Activated T-helper 2 cell treated with anti-CD3 and anti-CD28 coated beads, Interferon-gamma antibody, Interleukin-2, Interleukin-4, amounts not matched to agents 10 μg/mL and 5 μg/mL and 100 μg/mL, durations not matched to agents 14 hours and 24 hours and 36 hours (primary cell): ENCODE results near the gene POU3F2. TPM values are rescaled to one million over a fixed set of nuclear protein-coding genes. Genes with fewer than 3 reads are reported as not detected.

ENCODE experiments used
- DNase-seq: peaks from one replicate; pipeline ENCODE4 v3.0.0; 2021; ENCODE audit warnings: low spot score
- H3K27ac Mint-ChIP-seq: one replicate; pipeline ENCODE4 v1.8.0; 2021; ENCODE audit warnings: mixed read lengths
- H3K27me3 Mint-ChIP-seq: one replicate; pipeline ENCODE4 v1.8.0; 2021; ENCODE audit warnings: low read depth, mixed read lengths
- H3K36me3 Mint-ChIP-seq: one replicate; pipeline ENCODE4 v1.8.0; 2021; ENCODE audit warnings: low read depth, mixed read lengths
- H3K4me1 Mint-ChIP-seq: one replicate; pipeline ENCODE4 v1.8.0; 2021; ENCODE audit warnings: low read depth, mixed read lengths
- H3K4me3 Mint-ChIP-seq: one replicate; pipeline ENCODE4 v1.8.0; 2021; ENCODE audit warnings: low read depth, mild to moderate bottlenecking, moderate library complexity, mixed read lengths
- H3K9me3 Mint-ChIP-seq: one replicate; pipeline ENCODE4 v1.8.0; 2021; ENCODE audit warnings: mixed read lengths
- intact Hi-C: fragments of 100-400 bp; cut with micrococcal nuclease; formaldehyde crosslinking; loops from one replicate; pipeline ENCODE4 v1.15.1; 2023
- total RNA-seq: library from RNA; stranded (reverse); gene quantifications from 2 replicates; pipeline ENCODE4 v1.2.3, GENCODE V29; 2022

Gene POU3F2
- total RNA-seq, 1 donor from 2014 or later, result not detected

DNA sequence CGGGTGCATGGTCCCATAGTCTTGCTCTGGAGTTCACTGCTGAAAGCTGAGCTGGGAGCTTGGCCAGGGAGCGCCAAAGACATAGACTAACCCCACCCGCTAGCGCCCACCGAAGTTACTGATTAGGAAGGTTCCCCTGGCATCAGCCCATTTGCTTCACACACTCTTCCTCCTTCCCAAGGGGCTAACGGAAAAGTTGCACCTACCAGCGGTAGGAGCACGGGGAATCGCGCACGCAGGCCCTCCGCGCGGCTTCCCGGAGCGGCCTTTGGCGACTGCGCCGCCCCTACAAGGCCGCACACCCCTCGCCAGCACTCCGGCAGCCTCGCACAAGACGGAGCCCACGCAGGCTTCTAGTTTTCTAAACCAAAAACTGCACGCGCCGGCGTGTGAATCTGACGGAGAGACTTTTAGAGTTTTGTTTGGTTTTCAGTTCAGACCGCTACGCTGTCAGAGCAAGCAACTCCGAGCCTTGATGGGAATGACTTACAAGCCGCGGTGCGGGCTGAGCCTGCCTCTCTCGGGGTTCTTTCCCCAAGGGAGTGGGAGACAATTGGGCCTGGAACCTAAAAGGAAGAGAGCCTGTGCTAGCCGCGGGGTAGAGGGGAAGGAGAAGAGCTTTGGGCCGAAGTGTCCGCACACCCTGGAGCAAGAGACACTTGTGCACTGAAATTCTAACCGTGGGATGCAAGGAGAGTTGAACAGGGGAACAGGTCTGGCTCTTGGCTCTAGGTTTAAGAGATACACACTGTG lies 891 bp upstream of the POU3F2 start:
- Mint-ChIP-seq H3K36me3 (no peaks in the 10 kb centered on the region), H3K9me3 (no peaks in the 10 kb centered on the region), H3K27ac (no peak overlapping the region), H3K4me1 (peaks cover 30% of the 10 kb centered on the region), H3K4me3 (peak overlapping the region; percentile 77), H3K27me3 (peaks cover 78% of the 10 kb centered on the region)
- intact Hi-C loops, result loop anchor here (1.0 to 5.0 kb wide), 4 partner anchors 12 to 1629 kb away; no protein-coding TSS in a partner anchor
- no peak for DNase-seq

DNA sequence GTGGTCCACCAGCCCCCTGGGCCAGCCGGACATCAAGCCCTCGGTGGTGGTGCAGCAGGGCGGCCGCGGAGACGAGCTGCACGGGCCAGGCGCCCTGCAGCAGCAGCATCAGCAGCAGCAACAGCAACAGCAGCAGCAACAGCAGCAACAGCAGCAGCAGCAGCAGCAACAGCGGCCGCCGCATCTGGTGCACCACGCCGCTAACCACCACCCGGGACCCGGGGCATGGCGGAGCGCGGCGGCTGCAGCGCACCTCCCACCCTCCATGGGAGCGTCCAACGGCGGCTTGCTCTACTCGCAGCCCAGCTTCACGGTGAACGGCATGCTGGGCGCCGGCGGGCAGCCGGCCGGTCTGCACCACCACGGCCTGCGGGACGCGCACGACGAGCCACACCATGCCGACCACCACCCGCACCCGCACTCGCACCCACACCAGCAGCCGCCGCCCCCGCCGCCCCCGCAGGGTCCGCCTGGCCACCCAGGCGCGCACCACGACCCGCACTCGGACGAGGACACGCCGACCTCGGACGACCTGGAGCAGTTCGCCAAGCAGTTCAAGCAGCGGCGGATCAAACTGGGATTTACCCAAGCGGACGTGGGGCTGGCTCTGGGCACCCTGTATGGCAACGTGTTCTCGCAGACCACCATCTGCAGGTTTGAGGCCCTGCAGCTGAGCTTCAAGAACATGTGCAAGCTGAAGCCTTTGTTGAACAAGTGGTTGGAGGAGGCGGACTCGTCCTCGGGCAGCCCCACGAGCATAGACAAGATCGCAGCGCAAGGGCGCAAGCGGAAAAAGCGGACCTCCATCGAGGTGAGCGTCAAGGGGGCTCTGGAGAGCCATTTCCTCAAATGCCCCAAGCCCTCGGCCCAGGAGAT lies 1.0 kb downstream of the POU3F2 start:
- Mint-ChIP-seq H3K4me1 (peaks cover 31% of the 10 kb centered on the region), H3K36me3 (no peaks in the 10 kb centered on the region), H3K9me3 (no peaks in the 10 kb centered on the region), H3K4me3 (no peak overlapping the region), H3K27me3 (peaks cover 78% of the 10 kb centered on the region), H3K27ac (no peak overlapping the region)
- no peak for DNase-seq
- intact Hi-C loops, result loop anchor here (2.0 kb wide), 1 partner anchor 1627 kb away; no protein-coding TSS in a partner anchor

DNA sequence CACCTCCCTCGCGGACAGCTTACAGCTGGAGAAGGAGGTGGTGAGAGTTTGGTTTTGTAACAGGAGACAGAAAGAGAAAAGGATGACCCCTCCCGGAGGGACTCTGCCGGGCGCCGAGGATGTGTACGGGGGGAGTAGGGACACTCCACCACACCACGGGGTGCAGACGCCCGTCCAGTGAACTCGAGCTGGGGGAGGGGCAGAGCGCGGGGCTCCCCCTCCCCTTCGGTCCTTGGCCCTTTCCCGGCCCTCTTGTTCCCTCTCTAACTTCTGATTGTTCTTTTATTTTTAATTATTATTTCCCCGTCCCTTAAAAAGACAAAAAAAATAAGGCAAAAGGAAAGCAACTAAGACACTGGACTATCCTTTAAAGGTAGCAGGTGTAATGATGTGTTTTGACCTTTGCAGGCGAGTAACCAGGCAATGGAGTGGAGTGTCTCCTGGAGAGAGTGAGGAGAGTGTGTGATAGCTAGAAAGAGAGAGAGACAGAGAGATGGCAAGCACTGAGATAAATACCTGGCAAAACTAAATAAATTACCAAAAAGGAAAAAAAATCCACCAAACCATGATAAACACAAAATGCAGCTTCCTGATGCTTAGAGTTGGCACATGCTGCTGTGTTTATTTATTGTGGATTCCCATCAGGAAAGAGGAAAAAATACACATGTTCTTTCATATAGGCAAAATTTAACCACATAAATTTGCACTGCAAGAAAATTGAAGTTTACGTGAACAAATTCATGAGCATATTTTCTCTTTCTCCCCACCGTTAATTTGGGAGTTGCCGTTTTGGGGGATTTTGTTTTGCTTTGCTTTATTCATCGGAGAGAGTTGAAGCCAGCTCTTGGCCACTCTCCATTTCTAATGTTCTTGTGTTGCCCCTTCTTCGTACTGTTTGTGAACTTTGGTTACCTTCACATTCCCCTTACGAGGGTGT lies 1.9 kb downstream of the POU3F2 start:
- no peaks in the 10 kb centered on the region for H3K36me3 Mint-ChIP-seq
- H3K4me1 Mint-ChIP-seq, result peaks cover 29% of the 10 kb centered on the region
- peaks cover 76% of the 10 kb centered on the region for H3K27me3 Mint-ChIP-seq
- no peak overlapping the region for H3K27ac Mint-ChIP-seq
- no peaks in the 10 kb centered on the region for H3K9me3 Mint-ChIP-seq
- no peak overlapping the region for H3K4me3 Mint-ChIP-seq
- no peak for DNase-seq
- intact Hi-C loops, result no loop called here

DNA sequence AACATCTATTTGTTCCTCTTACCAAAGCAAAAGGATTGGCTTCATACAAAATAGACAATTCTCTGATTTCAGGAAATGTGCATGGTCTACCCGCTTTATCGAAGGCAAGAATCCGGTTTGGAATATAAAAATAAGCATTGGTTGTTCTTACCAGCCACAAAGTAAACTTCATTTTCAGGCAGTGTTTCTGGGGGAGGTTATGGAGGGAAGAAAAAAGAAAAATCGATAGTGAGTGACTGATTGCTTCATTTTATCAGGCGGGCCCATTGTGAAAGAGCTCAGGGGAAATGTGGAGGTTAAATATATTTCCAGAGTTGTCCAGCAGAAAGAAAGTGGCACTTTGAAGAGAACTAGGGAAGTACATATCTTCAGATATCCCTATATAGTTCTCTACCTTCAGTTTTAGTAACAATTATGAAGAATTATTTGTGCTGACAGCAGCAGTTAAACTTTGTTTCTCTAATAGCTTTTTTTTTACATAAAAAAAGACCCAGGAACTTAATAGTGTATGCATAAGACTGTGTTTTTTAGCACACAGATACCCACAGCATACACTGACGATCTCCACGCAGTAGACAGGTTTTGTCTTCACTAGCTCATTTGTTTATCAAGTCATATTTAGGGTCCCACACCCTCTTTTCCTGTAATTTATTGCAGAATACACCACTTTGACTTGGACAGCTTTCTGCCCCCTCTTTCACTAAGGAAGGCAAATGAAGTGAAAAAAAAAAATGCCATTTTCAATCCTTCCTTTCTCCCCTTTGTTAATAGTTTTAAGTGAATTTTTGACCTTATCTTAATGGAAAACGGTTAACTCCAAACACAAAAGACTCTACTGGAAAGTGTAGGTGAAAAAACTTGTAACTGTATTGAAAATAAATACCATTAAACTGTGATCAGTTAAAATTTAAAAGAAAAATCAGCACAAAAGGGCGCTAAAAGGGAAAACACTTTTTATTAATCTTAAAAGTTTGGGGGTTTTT lies 2.9 kb downstream of the POU3F2 start:
- peaks cover 78% of the 10 kb centered on the region for H3K27me3 Mint-ChIP-seq
- H3K27ac Mint-ChIP-seq, result no peak overlapping the region
- intact Hi-C loops, result no loop called here
- no peak overlapping the region for H3K4me3 Mint-ChIP-seq
- DNase-seq, result no peak
- H3K4me1 Mint-ChIP-seq, result peaks cover 28% of the 10 kb centered on the region
- H3K9me3 Mint-ChIP-seq, result no peaks in the 10 kb centered on the region
- H3K36me3 Mint-ChIP-seq, result no peaks in the 10 kb centered on the region

DNA sequence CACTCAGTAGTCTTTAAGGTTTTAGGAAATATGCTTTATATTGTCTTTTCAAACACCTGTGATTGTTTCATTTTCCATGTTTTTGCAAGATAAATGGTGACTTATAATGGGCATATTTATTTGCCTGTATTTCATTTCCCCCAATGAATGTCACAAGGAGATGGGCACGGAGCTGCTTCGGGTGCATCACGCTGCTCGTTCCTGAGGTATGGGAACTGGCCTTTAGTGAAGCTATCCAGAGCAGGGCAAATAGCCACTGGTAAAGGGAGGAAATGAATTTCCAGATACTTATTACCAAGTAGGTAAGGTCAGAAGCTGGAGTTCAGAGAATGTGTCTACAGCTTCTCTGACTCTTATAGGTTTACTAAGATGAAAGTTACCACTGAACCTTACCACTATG lies 3.7 kb downstream of the POU3F2 start:
- H3K36me3 Mint-ChIP-seq, result no peaks in the 10 kb centered on the region
- H3K9me3 Mint-ChIP-seq, result no peaks in the 10 kb centered on the region
- no peak overlapping the region for H3K27ac Mint-ChIP-seq
- H3K4me3 Mint-ChIP-seq, result no peak overlapping the region
- no peak for DNase-seq
- peaks cover 24% of the 10 kb centered on the region for H3K4me1 Mint-ChIP-seq
- peaks cover 80% of the 10 kb centered on the region for H3K27me3 Mint-ChIP-seq
- intact Hi-C loops, result no loop called here

DNA sequence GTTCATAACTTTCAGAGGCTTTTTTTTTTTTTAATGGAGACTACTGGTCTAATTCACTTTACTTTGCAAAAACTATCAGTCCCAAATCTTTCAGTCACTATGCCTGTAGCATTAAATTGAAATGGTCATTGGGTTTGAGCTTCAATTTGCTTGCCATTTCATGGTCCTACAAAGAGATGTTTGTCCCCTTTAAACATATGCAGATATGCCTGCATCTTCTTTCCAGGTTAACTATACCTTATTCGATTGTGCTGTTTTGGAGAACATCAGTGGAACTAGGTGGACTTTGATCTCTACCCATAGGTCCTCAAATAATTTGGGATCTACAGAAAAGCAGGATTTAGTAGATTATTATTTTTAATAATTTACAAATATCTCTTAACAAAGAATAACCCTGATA lies 4.6 kb downstream of the POU3F2 start:
- no peak for DNase-seq

DNA sequence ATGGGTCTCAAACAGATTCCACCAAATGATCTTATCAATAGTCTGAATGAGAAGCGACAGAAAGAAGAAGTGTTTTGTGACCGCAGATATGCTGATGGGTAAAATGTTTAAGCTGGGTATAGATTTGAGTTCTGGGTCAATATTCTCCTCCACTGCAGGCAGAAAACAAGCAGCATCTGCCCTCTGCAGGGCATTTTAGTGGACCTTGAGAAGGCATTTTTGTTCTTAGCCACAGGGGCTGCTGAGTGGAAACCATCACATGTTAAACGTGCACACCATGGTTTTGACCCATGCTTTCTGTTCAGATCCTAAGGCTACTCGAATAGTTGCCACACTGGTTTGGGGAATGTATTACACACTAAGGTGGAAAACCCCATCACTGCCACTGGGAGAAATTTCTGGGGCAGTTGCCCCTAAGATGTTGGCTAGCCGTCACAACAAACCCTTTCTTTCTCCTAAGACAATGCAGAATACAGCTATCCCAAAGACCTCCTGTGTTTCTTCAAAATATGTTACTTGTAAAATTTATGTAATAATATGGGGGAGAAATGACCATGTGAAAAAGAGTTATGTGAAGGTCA lies 5.5 kb downstream of the POU3F2 start:
- no peaks in the 10 kb centered on the region for H3K36me3 Mint-ChIP-seq
- no peak overlapping the region for H3K4me3 Mint-ChIP-seq
- intact Hi-C loops, result loop anchor here (10.0 kb wide), 1 partner anchor 505 kb away; the partner anchor contains the start of gene FAXC
- H3K27ac Mint-ChIP-seq, result no peak overlapping the region
- peaks cover 79% of the 10 kb centered on the region for H3K27me3 Mint-ChIP-seq
- H3K9me3 Mint-ChIP-seq, result no peaks in the 10 kb centered on the region
- no peak for DNase-seq
- H3K4me1 Mint-ChIP-seq, result peaks cover 15% of the 10 kb centered on the region

More for the DNA sequence above, 4.6 kb downstream of the POU3F2 start:
- Mint-ChIP-seq H3K36me3 (no peaks in the 10 kb centered on the region), H3K27ac (no peak overlapping the region), H3K4me1 (peaks cover 14% of the 10 kb centered on the region), H3K4me3 (no peak overlapping the region), H3K9me3 (no peaks in the 10 kb centered on the region), H3K27me3 (peaks cover 78% of the 10 kb centered on the region)
- intact Hi-C loops, result no loop called here

DNA sequence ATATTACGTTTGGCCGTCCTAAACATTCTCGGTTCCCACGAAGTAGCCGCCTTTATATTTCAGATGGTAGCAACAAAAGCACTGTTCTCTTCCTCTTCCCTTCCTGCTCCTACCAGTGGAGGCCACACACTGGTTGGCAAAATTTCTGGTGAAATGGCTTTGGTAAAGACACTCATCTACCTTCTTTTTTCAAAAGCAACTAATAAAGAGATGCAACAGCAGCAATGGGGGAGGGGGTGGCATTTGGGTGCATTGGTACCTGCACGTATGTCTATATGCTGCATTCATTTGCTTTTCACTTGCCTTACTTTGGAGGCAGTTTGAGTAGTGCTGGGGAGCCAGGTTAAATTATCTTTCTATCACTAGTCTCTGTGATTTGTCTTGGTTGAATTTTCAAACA lies 6.0 kb downstream of the POU3F2 start:
- no peak for DNase-seq
- intact Hi-C loops, result loop anchor here (10.0 kb wide), 1 partner anchor 504 kb away; the partner anchor contains the start of gene FAXC
- H3K27ac Mint-ChIP-seq, result no peak overlapping the region
- no peaks in the 10 kb centered on the region for H3K9me3 Mint-ChIP-seq
- H3K36me3 Mint-ChIP-seq, result no peaks in the 10 kb centered on the region
- peaks cover 15% of the 10 kb centered on the region for H3K4me1 Mint-ChIP-seq
- H3K4me3 Mint-ChIP-seq, result no peak overlapping the region
- peaks cover 80% of the 10 kb centered on the region for H3K27me3 Mint-ChIP-seq

DNA sequence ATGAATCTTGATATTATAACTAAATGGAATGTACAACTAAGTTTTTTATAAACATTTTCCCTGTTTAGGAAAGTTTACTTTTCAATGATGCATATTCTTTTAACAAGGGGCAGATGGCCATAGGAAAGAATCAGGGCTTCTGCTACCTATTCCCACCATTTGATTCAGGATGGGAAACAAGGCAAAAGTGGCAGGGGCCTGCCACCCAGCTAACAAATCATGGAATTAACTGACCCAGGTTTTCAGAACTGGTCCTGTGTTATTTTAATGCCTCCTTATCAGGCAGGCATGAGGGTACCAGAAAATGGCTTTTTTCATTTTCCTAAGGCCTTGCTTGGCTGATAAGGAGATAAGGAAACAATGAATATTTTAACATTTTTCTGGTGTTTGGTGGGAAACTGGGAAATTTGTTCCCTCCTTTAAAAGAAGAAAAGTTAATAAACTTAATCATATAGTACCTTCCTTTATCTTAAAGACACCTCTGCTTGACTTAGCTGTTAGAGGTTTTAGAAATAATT lies 6.7 kb downstream of the POU3F2 start:
- no peaks in the 10 kb centered on the region for H3K36me3 Mint-ChIP-seq
- intact Hi-C loops, result loop anchor here (10.0 kb wide), 1 partner anchor 504 kb away; the partner anchor contains the start of gene FAXC

DNA sequence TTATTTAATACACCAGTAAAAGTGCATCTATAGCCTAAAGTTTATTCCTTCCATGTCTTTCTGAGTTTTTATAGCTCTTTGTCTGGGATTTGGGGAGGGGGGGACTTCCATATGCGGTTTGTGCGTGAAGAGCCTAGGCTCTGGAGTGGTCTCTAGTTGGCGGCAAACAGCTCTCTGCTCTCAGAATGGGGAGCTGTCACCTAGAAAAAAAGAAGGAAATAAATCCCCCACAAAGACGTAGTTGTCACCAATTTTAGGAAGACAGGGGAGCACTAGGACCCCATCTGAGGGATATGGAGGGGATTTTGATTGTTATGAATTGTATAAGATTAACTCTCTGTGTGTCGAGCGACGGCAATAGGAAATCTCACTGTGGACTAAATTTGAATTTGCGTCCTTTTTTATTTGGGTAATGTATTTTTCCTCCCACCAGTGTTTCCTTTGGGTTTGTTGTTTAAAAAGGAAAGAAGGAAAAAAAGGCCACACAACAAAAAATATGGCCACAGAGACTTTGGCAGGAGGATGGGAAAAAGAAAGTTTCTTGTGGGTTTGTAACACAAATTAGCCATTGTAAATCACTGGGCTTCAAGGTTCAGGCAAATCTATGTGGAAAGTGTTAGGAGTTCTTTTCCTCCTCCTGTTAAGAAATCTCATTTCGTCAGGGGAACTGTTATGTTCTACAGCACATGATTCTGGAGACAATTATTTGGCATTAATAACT lies 7.4 kb downstream of the POU3F2 start:
- intact Hi-C loops, result loop anchor here (10.0 kb wide), 1 partner anchor 503 kb away; the partner anchor contains the start of gene FAXC
- no peak overlapping the region for H3K4me3 Mint-ChIP-seq

More for the DNA sequence above, 6.7 kb downstream of the POU3F2 start:
- Mint-ChIP-seq H3K27ac (no peak overlapping the region), H3K4me1 (peaks cover 15% of the 10 kb centered on the region), H3K4me3 (no peak overlapping the region), H3K27me3 (peaks cover 82% of the 10 kb centered on the region), H3K9me3 (no peaks in the 10 kb centered on the region)
- DNase-seq, result no peak

More for the DNA sequence above, 7.4 kb downstream of the POU3F2 start:
- H3K27me3 Mint-ChIP-seq, result peaks cover 84% of the 10 kb centered on the region
- no peak for DNase-seq
- no peaks in the 10 kb centered on the region for H3K36me3 Mint-ChIP-seq
- no peaks in the 10 kb centered on the region for H3K9me3 Mint-ChIP-seq
- H3K27ac Mint-ChIP-seq, result no peak overlapping the region
- peaks cover 13% of the 10 kb centered on the region for H3K4me1 Mint-ChIP-seq
